ENCODE results near the gene CLPX.
"Not testable (repeated sequence)": the region's sequence is repeated elsewhere in the genome, so short reads cannot be mapped to it uniquely, and the experiment has no call there.

The CLPX gene

GRCh38 chr15:65182538-65182937 lies 2.6 kb downstream of the CLPX start:
- TF ChIP-seq CTCF (IDR thresholded peaks at IDR 0.05) (no peak), ZFX (IDR thresholded peaks at IDR 0.05; ENCODE audit: borderline replicate concordance) (no peak)
- H3K27ac ChIP-seq = no peak overlapping the region

GRCh38 chr15:65181582-65182353 lies 3.4 kb downstream of the CLPX start:
- not testable (repeated sequence) for H3K27ac ChIP-seq

GRCh38 chr15:65180167-65180566 lies 5.0 kb downstream of the CLPX start:
- no peak overlapping the region for H3K27ac ChIP-seq
- no peak for TF ChIP-seq ZFX (IDR thresholded peaks at IDR 0.05; ENCODE audit: borderline replicate concordance)
- no peak for TF ChIP-seq CTCF (IDR thresholded peaks at IDR 0.05)

- H3K27ac ChIP-seq = no peak overlapping the region
- TF ChIP-seq CTCF (IDR thresholded peaks at IDR 0.05) (no peak), ZFX (IDR thresholded peaks at IDR 0.05; ENCODE audit: borderline replicate concordance) (no peak)
These were observed 7.2 kb downstream of the CLPX start for GRCh38 chr15:65177901-65178300.

GRCh38 chr15:65176056-65176455 lies 9.1 kb downstream of the CLPX start:
- TF ChIP-seq ZFX (IDR thresholded peaks at IDR 0.05; ENCODE audit: borderline replicate concordance) (no peak), CTCF (IDR thresholded peaks at IDR 0.05) (no peak)
- no peak overlapping the region for H3K27ac ChIP-seq

- no peak for TF ChIP-seq ZFX (IDR thresholded peaks at IDR 0.05; ENCODE audit: borderline replicate concordance)
- no peak overlapping the region for H3K27ac ChIP-seq
These were observed 9.6 kb downstream of the CLPX start for GRCh38 chr15:65175511-65175910.

GRCh38 chr15:65174509-65174908 lies 10.6 kb downstream of the CLPX start:
- TF ChIP-seq CTCF (IDR thresholded peaks at IDR 0.05) = no peak
- no peak overlapping the region for H3K27ac ChIP-seq

GRCh38 chr15:65172531-65172930 lies 12.6 kb downstream of the CLPX start:
- no peak overlapping the region for H3K27ac ChIP-seq
- TF ChIP-seq CTCF (IDR thresholded peaks at IDR 0.05) = no peak
- no peak for TF ChIP-seq ZFX (IDR thresholded peaks at IDR 0.05; ENCODE audit: borderline replicate concordance)
